Upper lobe of left lung (tissue), 6 donors: ENCODE measurements around the gene PELI3. TPM values are rescaled to one million over a fixed set of nuclear protein-coding genes. Genes with fewer than 3 reads are reported as not detected.

Experiments used
- ATAC-seq, 2 donors: fragments of 200-7000 bp; cut with Tn5 transposase; one replicate each; pipeline ENCODE4 v1.9.1; 2022; ENCODE audit warnings: mild to moderate bottlenecking in 2 of 2, moderate library complexity in 2 of 2; ENCODE audit not compliant: low FRiP score in 2 of 2
- DNase-seq, 2 donors: peaks; one replicate each; pipeline ENCODE4 v3.0.0-alpha.2; 2019 to 2020
- H3K27ac ChIP-seq, 4 donors: fragments of 200-600 bp; sonication (generic); one replicate each; pipeline ENCODE4 v1.5.1; 2016 to 2019
- H3K27me3 ChIP-seq, 4 donors: fragments of 200-600 bp; sonication (generic); one replicate each; pipeline ENCODE4 v1.5.1; 2017 to 2019
- H3K36me3 ChIP-seq, 4 donors: fragments of 200-600 bp; sonication (generic); one replicate each; pipeline ENCODE4 v1.5.1; 2016 to 2019
- H3K4me1 ChIP-seq, 4 donors: fragments of 200-600 bp; sonication (generic); one replicate each; pipeline ENCODE4 v1.5.1; 2018 to 2019
- H3K4me3 ChIP-seq, 4 donors: fragments of 200-600 bp; sonication (generic); one replicate each; pipeline ENCODE4 v1.5.1; 2017 to 2019; ENCODE audit warnings: mild to moderate bottlenecking in 2 of 4, moderate library complexity in 1 of 4
- H3K9me3 ChIP-seq, 4 donors: fragments of 200-600 bp; sonication (generic); one replicate each; pipeline ENCODE4 v1.5.1; 2018 to 2019
- EP300 ChIP-seq, 4 donors: sonication (generic); formaldehyde crosslinking; IDR thresholded peaks; one replicate each; pipeline ENCODE4 v1.5.1; 2017; ENCODE audit warnings: antibody characterized with exemption in 4 of 4, control low read depth in 2 of 4
- POLR2A ChIP-seq, 4 donors: fragments of 450-650 bp; IDR thresholded peaks; one replicate each; pipeline ENCODE4 v1.5.1; 2016 to 2017; ENCODE audit warnings: antibody characterized with exemption in 4 of 4, mild to moderate bottlenecking in 2 of 4
- POLR2AphosphoS5 ChIP-seq, 2 donors: sonication (generic); formaldehyde crosslinking; IDR thresholded peaks; one replicate each; pipeline ENCODE4 v1.5.1; 2017; ENCODE audit warnings: antibody characterized with exemption in 2 of 2
- WGBS, 2 donors: methylation state at CpG; one replicate each; pipeline ENCODE4 v1.1.5; 2017 to 2018; 5-methylcytosine and 5-hydroxymethylcytosine counted together
- total RNA-seq, 6 donors: library from RNA; depleted of rRNA in 4 of 6; stranded (reverse); fragments of >200 nt in 4 of 6; gene quantifications; one replicate each; pipeline versions ENCODE4 v1.1.0 to v1.2.1, GENCODE V29; 2016 to 2021
- TF ChIP-seq, protein P1 (sequence below), 6 experiments: fragments of 450-650 bp in 4 of 6; fragments of 200-600 bp in 2 of 6; sonication (generic) in 2 of 6; IDR thresholded peaks; one replicate each; pipeline ENCODE4 v1.5.1; 2016 to 2019; ENCODE audit warnings: antibody characterized with exemption in 6 of 6
- donor health status: DM: no; HTN: no; CAD: no; lungs with moderate emphysema.
- donor health status: DM: no; HTN: yes; CAD: no; lungs with severe emphysema.

The PELI3 gene
- total RNA-seq, 6 donors from 2014 or later = 14.9 to 19.6 (median 16.9) TPM

DNA sequence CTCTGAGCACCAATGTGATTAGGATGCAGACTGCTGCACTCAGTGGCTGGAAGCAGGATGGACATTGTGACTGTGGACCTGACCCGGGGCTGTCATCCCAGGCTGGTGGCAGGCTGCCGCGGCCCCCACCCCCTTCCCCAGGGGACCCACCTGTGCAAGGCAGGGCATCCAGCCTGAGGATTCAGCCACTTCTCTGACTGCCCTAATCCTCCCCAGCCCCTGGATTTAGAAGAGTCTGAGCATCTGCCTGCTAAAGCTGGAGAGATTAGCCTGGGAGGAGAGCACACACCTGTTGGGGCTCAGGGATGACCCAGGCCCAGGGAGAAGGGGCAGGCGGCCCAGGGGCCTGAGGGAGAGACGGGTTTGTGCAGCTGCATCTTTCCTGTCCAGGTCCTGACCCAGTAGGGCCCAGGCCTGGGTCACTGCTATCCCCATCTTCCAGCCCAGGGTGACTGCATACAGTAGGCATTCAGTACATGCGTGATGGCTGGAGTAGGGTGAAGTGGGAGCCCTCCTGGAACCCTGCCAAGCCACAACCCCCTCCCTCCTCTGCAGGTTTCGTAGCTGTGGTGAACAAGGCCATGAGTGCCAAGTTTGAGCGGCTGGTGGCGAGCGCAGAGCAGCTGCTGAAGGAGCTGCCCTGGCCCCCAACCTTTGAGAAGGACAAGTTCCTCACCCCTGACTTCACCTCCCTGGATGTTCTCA is 25.6 kb downstream of the PELI3 start:
- no peak for ATAC-seq
- DNase-seq = peak in 1 of 2 donors; percentile 62
- 89 to 90% methylated on average over 3 to 9 of the region's 10 CpGs for WGBS, 2 donors
- no peaks in the 10 kb centered on the region for H3K27me3 ChIP-seq
- no peak overlapping the region for H3K4me3 ChIP-seq
- no peaks in the 10 kb centered on the region for H3K4me1 ChIP-seq
- no peaks in the 10 kb centered on the region for H3K9me3 ChIP-seq
- H3K27ac ChIP-seq = no peak overlapping the region
- TF ChIP-seq POLR2AphosphoS5 (IDR thresholded peaks at IDR 0.05) (no peak), EP300 (IDR thresholded peaks at IDR 0.05) (no peak), POLR2A (IDR thresholded peaks at IDR 0.05) (no peak)
- TF ChIP-seq, protein P1, sequence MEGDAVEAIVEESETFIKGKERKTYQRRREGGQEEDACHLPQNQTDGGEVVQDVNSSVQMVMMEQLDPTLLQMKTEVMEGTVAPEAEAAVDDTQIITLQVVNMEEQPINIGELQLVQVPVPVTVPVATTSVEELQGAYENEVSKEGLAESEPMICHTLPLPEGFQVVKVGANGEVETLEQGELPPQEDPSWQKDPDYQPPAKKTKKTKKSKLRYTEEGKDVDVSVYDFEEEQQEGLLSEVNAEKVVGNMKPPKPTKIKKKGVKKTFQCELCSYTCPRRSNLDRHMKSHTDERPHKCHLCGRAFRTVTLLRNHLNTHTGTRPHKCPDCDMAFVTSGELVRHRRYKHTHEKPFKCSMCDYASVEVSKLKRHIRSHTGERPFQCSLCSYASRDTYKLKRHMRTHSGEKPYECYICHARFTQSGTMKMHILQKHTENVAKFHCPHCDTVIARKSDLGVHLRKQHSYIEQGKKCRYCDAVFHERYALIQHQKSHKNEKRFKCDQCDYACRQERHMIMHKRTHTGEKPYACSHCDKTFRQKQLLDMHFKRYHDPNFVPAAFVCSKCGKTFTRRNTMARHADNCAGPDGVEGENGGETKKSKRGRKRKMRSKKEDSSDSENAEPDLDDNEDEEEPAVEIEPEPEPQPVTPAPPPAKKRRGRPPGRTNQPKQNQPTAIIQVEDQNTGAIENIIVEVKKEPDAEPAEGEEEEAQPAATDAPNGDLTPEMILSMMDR (IDR thresholded peaks at IDR 0.05) = no peak
- H3K36me3 ChIP-seq = peaks cover 6 to 85% (median 69%) of the 10 kb centered on the region in 4 donors

DNA sequence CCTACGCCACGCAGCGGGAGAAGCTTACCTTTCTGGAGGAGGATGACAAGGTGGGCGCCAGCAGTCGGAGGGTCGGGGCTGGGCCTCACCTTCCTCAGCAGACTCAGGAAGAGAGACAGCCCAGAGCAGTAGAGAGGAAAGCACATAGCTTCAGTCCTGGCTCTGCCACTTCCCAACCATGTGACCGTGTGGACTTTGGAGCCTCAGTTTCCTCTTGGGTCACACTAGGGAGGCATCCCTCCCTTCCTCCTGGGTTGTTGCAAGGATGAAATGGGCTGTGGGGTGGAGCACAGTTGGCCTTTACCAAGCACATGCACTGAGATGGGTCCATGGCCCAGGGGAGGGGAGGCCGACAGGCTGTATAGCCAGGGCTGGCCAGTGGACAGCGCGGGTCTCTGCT is 26.4 kb downstream of the PELI3 start:
- ATAC-seq = no peak
- no peaks in the 10 kb centered on the region for H3K27me3 ChIP-seq
- no peaks in the 10 kb centered on the region for H3K9me3 ChIP-seq
- TF ChIP-seq POLR2AphosphoS5 (IDR thresholded peaks at IDR 0.05) = no peak
- no peak for TF ChIP-seq EP300 (IDR thresholded peaks at IDR 0.05)
- TF ChIP-seq POLR2A (IDR thresholded peaks at IDR 0.05) = no peak
- TF ChIP-seq, protein P1 (IDR thresholded peaks at IDR 0.05) = no peak
- no peak for DNase-seq
- H3K36me3 ChIP-seq = peaks cover 9 to 84% (median 68%) of the 10 kb centered on the region in 4 donors
- no peak overlapping the region for H3K27ac ChIP-seq
- 90 to 93% methylated on average over 7 to 10 of the region's 10 CpGs for WGBS, 2 donors
- no peak overlapping the region for H3K4me3 ChIP-seq
- H3K4me1 ChIP-seq = no peaks in the 10 kb centered on the region

DNA sequence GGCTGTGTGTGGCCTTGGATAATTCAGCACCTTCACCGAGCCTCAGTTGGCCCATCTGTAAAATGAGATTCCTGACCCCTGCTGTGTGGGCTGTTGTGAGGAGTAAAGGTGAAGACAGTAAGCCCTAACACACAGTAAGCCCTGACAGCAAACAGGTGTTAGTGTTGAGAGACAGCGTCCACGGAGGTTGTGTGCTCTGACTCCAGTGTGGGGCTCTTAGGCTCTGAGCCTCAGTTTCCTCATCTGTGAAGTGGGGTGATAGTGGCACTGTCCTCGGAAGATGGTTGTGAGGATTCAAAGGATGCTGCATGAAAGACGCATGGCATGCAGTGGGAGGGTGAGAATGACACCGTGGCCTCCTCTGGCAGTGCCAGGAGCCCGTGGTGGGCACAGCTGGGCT is 27.8 kb downstream of the PELI3 start:
- TF ChIP-seq EP300 (IDR thresholded peaks at IDR 0.05) = no peak
- no peak for TF ChIP-seq POLR2AphosphoS5 (IDR thresholded peaks at IDR 0.05)
- TF ChIP-seq, protein P1 (IDR thresholded peaks at IDR 0.05) = no peak
- no peak for TF ChIP-seq POLR2A (IDR thresholded peaks at IDR 0.05)
- ATAC-seq = no peak
- Histone ChIP-seq H3K27ac (no peak overlapping the region), H3K27me3 (no peaks in the 10 kb centered on the region), H3K4me3 (no peak overlapping the region), H3K4me1 (no peaks in the 10 kb centered on the region), H3K36me3 (peaks cover 14 to 86% (median 65%) of the 10 kb centered on the region in 4 donors), H3K9me3 (no peaks in the 10 kb centered on the region)
- no peak for DNase-seq
- 90 to 97% methylated on average over 6 to 7 of the region's 7 CpGs for WGBS, 2 donors

DNA sequence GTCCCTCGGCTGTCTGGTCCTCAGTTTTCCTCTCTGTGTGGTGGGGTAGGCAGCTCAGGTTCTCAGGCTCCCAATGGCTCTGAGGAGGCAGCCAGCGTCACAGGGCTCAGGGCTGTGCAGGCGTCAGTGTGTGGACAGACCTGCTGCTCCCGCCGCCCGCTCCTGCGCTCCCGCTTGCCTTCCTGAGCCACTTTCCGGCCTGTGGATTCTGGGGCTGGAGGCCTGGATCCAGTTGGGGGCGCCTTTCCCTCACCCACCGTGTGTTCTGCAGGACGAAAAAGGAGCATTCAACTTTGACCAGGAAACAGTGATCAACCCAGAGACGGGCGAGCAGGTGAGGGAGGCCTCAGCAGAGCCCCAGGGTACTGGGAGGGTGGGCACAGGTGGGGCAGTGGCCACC is 28.2 kb downstream of the PELI3 start:
- DNase-seq (peak in 1 of 2 donors; percentile 60), ATAC-seq (no peak)
- Histone ChIP-seq H3K36me3 (peaks cover 14 to 86% (median 63%) of the 10 kb centered on the region in 4 donors), H3K4me1 (no peaks in the 10 kb centered on the region), H3K27me3 (no peaks in the 10 kb centered on the region), H3K27ac (no peak overlapping the region), H3K4me3 (no peak overlapping the region), H3K9me3 (no peaks in the 10 kb centered on the region)
- no peak for TF ChIP-seq EP300 (IDR thresholded peaks at IDR 0.05)
- TF ChIP-seq POLR2A (IDR thresholded peaks at IDR 0.05) = no peak
- 91% methylated on average over 12 to 14 of the region's 14 CpGs for WGBS, 2 donors

DNA sequence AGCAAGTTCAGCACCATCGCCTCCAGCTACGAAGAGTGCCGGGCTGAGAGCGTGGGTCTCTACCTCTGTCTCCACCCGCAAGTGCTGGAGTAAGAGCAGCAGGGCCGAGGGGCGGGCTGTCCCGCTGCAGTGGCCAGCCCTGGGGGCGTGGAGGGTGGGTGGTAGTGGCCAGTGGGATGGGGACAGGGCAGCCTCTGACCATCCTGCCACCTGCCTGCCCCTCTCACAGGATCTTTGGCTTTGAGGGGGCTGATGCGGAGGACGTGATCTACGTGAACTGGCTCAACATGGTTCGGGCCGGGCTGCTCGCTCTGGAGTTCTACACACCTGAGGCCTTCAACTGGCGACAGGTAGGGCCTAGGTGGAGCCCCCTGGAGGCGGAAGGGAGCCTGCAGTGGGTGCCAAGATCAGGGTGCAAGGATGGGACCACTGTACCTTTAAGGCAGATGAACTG is 28.7 kb downstream of the PELI3 start:
- Histone ChIP-seq H3K9me3 (no peaks in the 10 kb centered on the region), H3K27ac (no peak overlapping the region), H3K4me3 (no peak overlapping the region), H3K27me3 (no peaks in the 10 kb centered on the region), H3K4me1 (no peaks in the 10 kb centered on the region), H3K36me3 (peaks cover 14 to 91% (median 66%) of the 10 kb centered on the region in 4 donors)
- no peak for ATAC-seq
- TF ChIP-seq, protein P1 (IDR thresholded peaks at IDR 0.05) = no peak
- TF ChIP-seq EP300 (IDR thresholded peaks at IDR 0.05) (no peak), POLR2AphosphoS5 (IDR thresholded peaks at IDR 0.05) (no peak), POLR2A (IDR thresholded peaks at IDR 0.05) (no peak)
- peak in 1 of 2 donors; percentile 59 for DNase-seq
- WGBS, 2 donors = 92 to 94% methylated on average over 16 to 17 of the region's 17 CpGs
